Natural killer cell (primary cell): ENCODE results near the gene LMNTD1. TPM values are rescaled to one million over a fixed set of nuclear protein-coding genes. Genes with fewer than 3 reads are reported as not detected.

Experiments used
- ATAC-seq, 3 donors: fragments of 150-1000 bp in 2 of 3; fragments of 200-7000 bp in 1 of 3; cut with Tn5 transposase; 1 replicate in 1 of 3; 2 replicates in 2 of 3; pipeline ENCODE4 v1.10.0; 2021; ENCODE audit warnings: mild to moderate bottlenecking in 2 of 3, moderate library complexity in 2 of 3
- DNase-seq, 2 donors: peaks; one replicate each; pipeline versions ENCODE4 v3.0.0 to v3.0.0-alpha.2; 2013 to 2021; ENCODE audit warnings: mixed read lengths in 1 of 2
- H3K27ac ChIP-seq: one replicate; pipeline ENCODE4 v1.5.1; 2013; ENCODE audit warnings: mild to moderate bottlenecking, low read length
- H3K27me3 ChIP-seq: one replicate; pipeline ENCODE4 v1.6.1; 2013; ENCODE audit warnings: low read length; ENCODE audit not compliant: control insufficient read depth, insufficient read depth
- H3K36me3 ChIP-seq: one replicate; pipeline ENCODE4 v1.6.1; 2013; ENCODE audit warnings: low read length; ENCODE audit not compliant: control insufficient read depth, insufficient read depth
- H3K4me1 ChIP-seq: one replicate; pipeline ENCODE4 v1.6.1; 2013; ENCODE audit warnings: low read length; ENCODE audit not compliant: control insufficient read depth, insufficient read depth
- H3K4me3 ChIP-seq: one replicate; pipeline ENCODE4 v1.5.1; 2013; ENCODE audit warnings: low read length
- H3K9me3 ChIP-seq: one replicate; pipeline ENCODE4 v1.6.1; 2013; ENCODE audit warnings: low read length; ENCODE audit not compliant: control insufficient read depth, insufficient read depth
- H3K27ac Mint-ChIP-seq, 2 donors: one replicate each; pipeline ENCODE4 v1.8.0; 2022; ENCODE audit warnings: mild to moderate bottlenecking in 2 of 2, mixed read lengths in 2 of 2, moderate library complexity in 1 of 2
- H3K27me3 Mint-ChIP-seq, 2 donors: one replicate each; pipeline ENCODE4 v1.8.0; 2022; ENCODE audit warnings: low read depth in 2 of 2, mixed read lengths in 2 of 2
- H3K36me3 Mint-ChIP-seq: one replicate; pipeline ENCODE4 v1.8.0; 2022; ENCODE audit warnings: mixed read lengths
- H3K4me1 Mint-ChIP-seq, 2 donors: one replicate each; pipeline ENCODE4 v1.8.0; 2022; ENCODE audit warnings: mixed read lengths in 2 of 2
- H3K4me3 Mint-ChIP-seq: one replicate; pipeline ENCODE4 v1.8.0; 2022; ENCODE audit warnings: mild to moderate bottlenecking, moderate library complexity, mixed read lengths
- H3K9me3 Mint-ChIP-seq, 2 donors: one replicate each; pipeline ENCODE4 v1.8.0; 2022; ENCODE audit warnings: mixed read lengths in 2 of 2
- WGBS: methylation state at CpG from one replicate; pipeline ENCODE4 v1.1.7; 2013; ENCODE audit warnings: missing lambda C conversion rate; ENCODE audit not compliant: insufficient coverage; 5-methylcytosine and 5-hydroxymethylcytosine counted together
- intact Hi-C: fragments of 100-400 bp; cut with micrococcal nuclease; formaldehyde crosslinking; loops from one replicate; pipeline ENCODE4 v1.14.2; 2022
- total RNA-seq, 4 donors: library from RNA; stranded (reverse); fragments of 120-200 nt in 1 of 4; gene quantifications; one replicate each; pipeline versions ENCODE4 v1.2.3 to v1.2.4, GENCODE V29; 2013 to 2022
- TF ChIP-seq, protein P1 (sequence below): fragments of 200-600 bp; IDR thresholded peaks from one replicate; pipeline ENCODE4 v1.8.0; 2022; ENCODE audit warnings: antibody characterized with exemption

LMNTD1 gene
- total RNA-seq, 3 donors from 2014 or later (not counting 1 experiment from before 2014, with no cell fraction given) = not detected

GRCh38 chr12:25529738-25530137 lies 23.3 kb downstream of the LMNTD1 start:
- Histone ChIP-seq H3K27me3 (peaks cover 3% of the 10 kb centered on the region), H3K9me3 (no peaks in the 10 kb centered on the region), H3K4me3 (no peak overlapping the region), H3K36me3 (no peaks in the 10 kb centered on the region), H3K27ac (no peak overlapping the region), H3K4me1 (no peaks in the 10 kb centered on the region)
- TF ChIP-seq, protein P1, sequence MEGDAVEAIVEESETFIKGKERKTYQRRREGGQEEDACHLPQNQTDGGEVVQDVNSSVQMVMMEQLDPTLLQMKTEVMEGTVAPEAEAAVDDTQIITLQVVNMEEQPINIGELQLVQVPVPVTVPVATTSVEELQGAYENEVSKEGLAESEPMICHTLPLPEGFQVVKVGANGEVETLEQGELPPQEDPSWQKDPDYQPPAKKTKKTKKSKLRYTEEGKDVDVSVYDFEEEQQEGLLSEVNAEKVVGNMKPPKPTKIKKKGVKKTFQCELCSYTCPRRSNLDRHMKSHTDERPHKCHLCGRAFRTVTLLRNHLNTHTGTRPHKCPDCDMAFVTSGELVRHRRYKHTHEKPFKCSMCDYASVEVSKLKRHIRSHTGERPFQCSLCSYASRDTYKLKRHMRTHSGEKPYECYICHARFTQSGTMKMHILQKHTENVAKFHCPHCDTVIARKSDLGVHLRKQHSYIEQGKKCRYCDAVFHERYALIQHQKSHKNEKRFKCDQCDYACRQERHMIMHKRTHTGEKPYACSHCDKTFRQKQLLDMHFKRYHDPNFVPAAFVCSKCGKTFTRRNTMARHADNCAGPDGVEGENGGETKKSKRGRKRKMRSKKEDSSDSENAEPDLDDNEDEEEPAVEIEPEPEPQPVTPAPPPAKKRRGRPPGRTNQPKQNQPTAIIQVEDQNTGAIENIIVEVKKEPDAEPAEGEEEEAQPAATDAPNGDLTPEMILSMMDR = no peak
- Mint-ChIP-seq H3K9me3 (no peaks in the 10 kb centered on the region), H3K4me3 (no peak overlapping the region), H3K36me3 (no peaks in the 10 kb centered on the region), H3K27me3 (peaks cover 6 to 7% of the 10 kb centered on the region in 2 donors), H3K4me1 (no peaks in the 10 kb centered on the region), H3K27ac (no peak overlapping the region)
- no peak for DNase-seq
- no peak for ATAC-seq
- intact Hi-C loops = no loop called here

- TF ChIP-seq, protein P1 = no peak
- no peaks in the 10 kb centered on the region for H3K9me3 ChIP-seq
- no peak for ATAC-seq
- intact Hi-C loops = no loop called here
- no peaks in the 10 kb centered on the region for H3K36me3 ChIP-seq
- no peaks in the 10 kb centered on the region for H3K27me3 ChIP-seq
- Mint-ChIP-seq H3K4me1 (no peaks in the 10 kb centered on the region), H3K36me3 (no peaks in the 10 kb centered on the region), H3K27ac (no peak overlapping the region), H3K9me3 (no peaks in the 10 kb centered on the region), H3K27me3 (no peaks in the 10 kb centered on the region), H3K4me3 (no peak overlapping the region)
- WGBS = 94% methylated on average over 3 of the region's 3 CpGs
- no peaks in the 10 kb centered on the region for H3K4me1 ChIP-seq
- DNase-seq = no peak
- H3K27ac ChIP-seq = no peak overlapping the region
- no peak overlapping the region for H3K4me3 ChIP-seq
These were observed 26.3 kb downstream of the LMNTD1 start for GRCh38 chr12:25526778-25527177.

DNA sequence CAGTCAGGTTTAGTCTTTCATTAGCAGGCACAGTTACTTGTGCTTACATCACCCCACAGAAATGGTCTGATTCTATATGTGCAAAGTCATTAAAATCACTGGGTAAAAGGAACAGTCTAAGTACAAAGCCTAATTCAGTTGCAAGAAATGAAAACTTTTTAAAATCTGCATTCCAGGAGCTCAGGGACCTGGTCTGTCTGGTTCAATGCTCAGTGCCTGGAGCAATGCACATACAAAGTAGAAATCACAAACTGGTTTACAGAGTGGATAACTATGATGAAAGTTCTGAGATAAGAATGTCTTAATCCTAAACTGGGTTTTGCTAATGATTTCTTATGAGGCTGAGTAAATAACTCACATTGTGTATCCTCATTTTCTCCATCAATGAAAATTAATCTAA lies 28.7 kb downstream of the LMNTD1 start:
- H3K4me3 Mint-ChIP-seq = no peak overlapping the region
- Histone ChIP-seq H3K36me3 (no peaks in the 10 kb centered on the region), H3K27me3 (no peaks in the 10 kb centered on the region), H3K27ac (no peak overlapping the region), H3K4me1 (no peaks in the 10 kb centered on the region), H3K4me3 (no peak overlapping the region), H3K9me3 (no peaks in the 10 kb centered on the region)
- peaks cover 0 to 3% of the 10 kb centered on the region in 2 donors for H3K27me3 Mint-ChIP-seq
- no peaks in the 10 kb centered on the region for H3K36me3 Mint-ChIP-seq
- TF ChIP-seq, protein P1 = no peak
- intact Hi-C loops = no loop called here
- H3K4me1 Mint-ChIP-seq = peaks cover 0 to 5% of the 10 kb centered on the region in 2 donors
- ATAC-seq (no peak), DNase-seq (no peak)
- no peak overlapping the region for H3K27ac Mint-ChIP-seq
- H3K9me3 Mint-ChIP-seq = no peaks in the 10 kb centered on the region

DNA sequence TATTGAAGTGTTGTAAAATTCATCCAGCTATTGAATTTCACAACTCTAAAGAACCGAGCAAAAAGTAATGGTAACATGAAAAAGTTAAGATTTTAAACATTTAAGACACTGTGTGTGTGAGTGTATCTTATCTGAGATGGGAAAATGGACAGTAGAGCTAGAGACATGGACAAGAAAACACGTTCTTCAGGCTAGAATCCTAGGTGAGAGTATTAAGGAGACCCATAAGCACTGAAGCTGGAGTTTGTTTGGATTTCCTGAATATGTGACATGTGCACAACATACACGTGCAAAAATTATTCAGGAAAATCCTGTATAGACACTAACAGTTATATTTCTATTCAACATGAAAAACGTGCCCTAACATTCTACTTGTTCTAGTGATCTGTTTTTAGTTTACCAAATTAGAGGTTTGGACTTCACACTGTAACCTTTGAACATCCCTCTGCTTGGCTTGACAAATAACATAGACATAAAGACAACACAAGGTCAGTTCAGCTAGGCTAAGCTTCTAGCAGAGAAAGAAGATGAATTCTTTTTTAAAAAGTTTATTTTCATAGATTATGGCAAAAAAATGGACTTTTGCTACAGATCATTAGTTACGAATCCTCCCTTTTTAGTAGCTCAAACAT lies 31.3 kb downstream of the LMNTD1 start:
- Histone ChIP-seq H3K9me3 (no peaks in the 10 kb centered on the region), H3K4me1 (peaks cover 6% of the 10 kb centered on the region), H3K27me3 (no peaks in the 10 kb centered on the region), H3K27ac (no peak overlapping the region), H3K36me3 (no peaks in the 10 kb centered on the region), H3K4me3 (no peak overlapping the region)
- ATAC-seq (no peak), DNase-seq (no peak)
- H3K4me1 Mint-ChIP-seq = peaks cover 14 to 19% of the 10 kb centered on the region in 2 donors
- WGBS = 85% methylated on average over 4 of the region's 5 CpGs
- H3K36me3 Mint-ChIP-seq = no peaks in the 10 kb centered on the region
- H3K27ac Mint-ChIP-seq = no peak overlapping the region
- no peaks in the 10 kb centered on the region for H3K9me3 Mint-ChIP-seq
- H3K27me3 Mint-ChIP-seq = peaks cover 0 to 3% of the 10 kb centered on the region in 2 donors
- no peak overlapping the region for H3K4me3 Mint-ChIP-seq
- TF ChIP-seq, protein P1 = no peak
- intact Hi-C loops = no loop called here
